Measurements from ENCODE around the gene SLC6A3. TPM values are rescaled to one million over a fixed set of nuclear protein-coding genes. Genes with fewer than 3 reads are reported as not detected.
A peak's percentile ranks its signal among the peaks of the same experiment; 100 is the strongest.

The SLC6A3 gene
- total and polyA plus RNA-seq, 2 of the 13 experiments (the other 11 are each of a cell fraction or from before 2014, with no cell fraction given), result 0.01 TPM; not detected in 1

- TF ChIP-seq MAFK (conservative IDR thresholded peaks at IDR 0.05 in 1 of 2, IDR thresholded peaks at IDR 0.05 in 1 of 2; ENCODE audit: low read length in 2 of 2), result no peak
These were observed 8.6 kb downstream of the SLC6A3 start (continued) for GRCh38 chr5:1436681-1437080.

- no peak overlapping the region for H3K9ac ChIP-seq (ENCODE audit: insufficient read depth, low read depth, low read length)
- no TSS peak for BruUV-seq (replicated peaks)
- H3K27ac ChIP-seq (ENCODE audit: extremely low read length, insufficient read depth, low read length), result no peak overlapping the region
- ATAC-seq (no peak), DNase-seq (ENCODE audit: low spot score) (no peak), FAIRE-seq (no peak)
- 6% methylated on average over 6 of the region's 10 CpGs for WGBS (ENCODE audit: low lambda C conversion rate)
- no peaks in the 10 kb centered on the region for H3K79me2 ChIP-seq (ENCODE audit: insufficient read depth, low read length)
- in situ Hi-C loops (cut with HindIII; ENCODE audit: extremely low pct_ligation_motif_present, low pct_unique_long_range_greater_than_20kb), result no loop called here
- H3K9me3 ChIP-seq (ENCODE audit: low read length), result no peaks in the 10 kb centered on the region
- H3K27me3 ChIP-seq (ENCODE audit: control insufficient read depth in 1 of 2, insufficient read depth in 2 of 2, low read length in 2 of 2), result peaks cover 3 to 33% of the 10 kb centered on the region in 2 experiments; a peak in 3 of 5 replicates
- peaks cover 9% of the 10 kb centered on the region for H3K4me1 ChIP-seq (ENCODE audit: insufficient read depth, low read length)
- POLR2A ChIA-PET, result no interaction called here
- TF ChIP-seq ZNF570 (CRISPR knock-in tag; IDR thresholded peaks at IDR 0.05; ENCODE audit: borderline replicate concordance), result no peak
- H3K36me3 ChIP-seq (replicated peaks in 1 of 2; ENCODE audit: control insufficient read depth in 1 of 2, insufficient read depth in 2 of 2, low read length in 2 of 2), result no peaks in the 10 kb centered on the region
- CTCF ChIA-PET (ENCODE audit: low intra/inter-chr PET ratio, low total read pairs), result no interaction called here
- H4K20me1 ChIP-seq (ENCODE audit: insufficient read depth, low read length), result no peaks in the 10 kb centered on the region
- H3K4me3 ChIP-seq (replicated peaks in 1 of 3; ENCODE audit: insufficient read depth in 1 of 3, low read depth in 2 of 3, low read length in 3 of 3), result no peak overlapping the region
- no peak overlapping the region for H3K4me2 ChIP-seq (ENCODE audit: low read depth, low read length)
- no peak overlapping the region for H2AFZ ChIP-seq (ENCODE audit: low read length)
- intact Hi-C loops (cut with micrococcal nuclease; ENCODE audit: unreplicated experiment), result no loop called here
These were observed 9.2 kb downstream of the SLC6A3 start for GRCh38 chr5:1436036-1436435.

- ChIA-PET POLR2A (no interaction called here), CTCF (ENCODE audit: low intra/inter-chr PET ratio, low total read pairs) (no interaction called here)
- H3K4me1 ChIP-seq (ENCODE audit: insufficient read depth, low read length), result peaks cover 9% of the 10 kb centered on the region
- intact Hi-C loops (cut with micrococcal nuclease; ENCODE audit: unreplicated experiment) (no loop called here), in situ Hi-C loops (cut with HindIII; ENCODE audit: extremely low pct_ligation_motif_present, low pct_unique_long_range_greater_than_20kb) (no loop called here)
- FAIRE-seq (no peak), ATAC-seq (no peak), DNase-seq (ENCODE audit: low spot score) (no peak)
- no peak overlapping the region for H3K4me3 ChIP-seq (replicated peaks in 1 of 3; ENCODE audit: insufficient read depth in 1 of 3, low read depth in 2 of 3, low read length in 3 of 3)
- no peaks in the 10 kb centered on the region for H4K20me1 ChIP-seq (ENCODE audit: insufficient read depth, low read length)
- H3K27ac ChIP-seq (ENCODE audit: extremely low read length, insufficient read depth, low read length), result no peak overlapping the region
- no peaks in the 10 kb centered on the region for H3K36me3 ChIP-seq (replicated peaks in 1 of 2; ENCODE audit: control insufficient read depth in 1 of 2, insufficient read depth in 2 of 2, low read length in 2 of 2)
- no peak overlapping the region for H3K4me2 ChIP-seq (ENCODE audit: low read depth, low read length)
- no peaks in the 10 kb centered on the region for H3K9me3 ChIP-seq (ENCODE audit: low read length)
- 19% methylated on average over 2 of the region's 2 CpGs for WGBS (ENCODE audit: low lambda C conversion rate)
- no peaks in the 10 kb centered on the region for H3K79me2 ChIP-seq (ENCODE audit: insufficient read depth, low read length)
- no peak overlapping the region for H3K9ac ChIP-seq (ENCODE audit: insufficient read depth, low read depth, low read length)
- peaks cover 3 to 39% of the 10 kb centered on the region in 2 experiments; a peak in 4 of 5 replicates for H3K27me3 ChIP-seq (ENCODE audit: control insufficient read depth in 1 of 2, insufficient read depth in 2 of 2, low read length in 2 of 2)
- H2AFZ ChIP-seq (ENCODE audit: low read length), result no peak overlapping the region
- TF ChIP-seq ATF7 (IDR thresholded peaks at IDR 0.05), result peak; percentile 83
- no peak for TF ChIP-seq ATF7 (CRISPR knock-in tag; IDR thresholded peaks at IDR 0.05)
- no peak for TF ChIP-seq TFDP2 (CRISPR knock-in tag; IDR thresholded peaks at IDR 0.05)
- peak; percentile 66 for TF ChIP-seq CREB1 (IDR thresholded peaks at IDR 0.05)
- TF ChIP-seq CREB1 (CRISPR knock-in tag; IDR thresholded peaks at IDR 0.05), result no peak
- no TSS peak for BruUV-seq (replicated peaks)
These were observed 9.9 kb downstream of the SLC6A3 start for GRCh38 chr5:1435369-1435768.
